ENCODE measurements around the gene WDR46.

GRCh38 chr6:33329058-33329457 is 40.0 kb upstream of the WDR46 start:
- no peak for TF ChIP-seq CTCF (IDR thresholded peaks at IDR 0.05)
- TF ChIP-seq POLR2A (IDR thresholded peaks at IDR 0.05): no peak
